B cell (primary cell): Measurements from ENCODE around the gene PRR7. TPM values are rescaled to one million over a fixed set of nuclear protein-coding genes. Genes with fewer than 3 reads are reported as not detected.

Experiments used
- ATAC-seq: fragments of 200-7000 bp; cut with Tn5 transposase; one replicate; pipeline ENCODE4 v1.10.0; 2021; ENCODE audit warnings: low read depth, mild to moderate bottlenecking, moderate number of reproducible peaks, moderate library complexity
- CTCF ChIA-PET: fragments of 350-600 bp; sonication (Branson Sonifier 250); formaldehyde crosslinking; loops from one replicate; lab custom pipeline; 2021; ENCODE audit warnings: antibody characterized with exemption, inconsistent platforms; lab: Charles Lee
- POLR2A ChIA-PET: fragments of 350-600 bp; sonication (Branson Sonifier 250); formaldehyde crosslinking; loops from one replicate; lab custom pipeline; 2021; ENCODE audit warnings: antibody characterized with exemption; lab: Charles Lee
- DNase-seq: peaks from one replicate; pipeline ENCODE4 v3.0.0; 2013
- H2AFZ ChIP-seq: 2 replicates; pipeline ENCODE4 v1.6.1; 2012; ENCODE audit warnings: mild to moderate bottlenecking, low read depth, low read length; ENCODE audit not compliant: insufficient read depth, poor library complexity, severe bottlenecking
- H3K27ac ChIP-seq, 2 donors: 1 replicate in 1 of 2; 2 replicates in 1 of 2; pipeline ENCODE4 v1.5.1; 2012 to 2013; ENCODE audit warnings: low read length in 2 of 2, mild to moderate bottlenecking in 2 of 2, moderate library complexity in 1 of 2
- H3K27me3 ChIP-seq, 4 experiments: fragments of 200-600 bp in 1 of 4; sonication (generic) in 1 of 4; replicated peaks in 1 of 4; 1 replicate in 2 of 4; 2 replicates in 2 of 4; pipeline versions ENCODE4 v1.6.1 to v1.7.0; 2013 to 2016; ENCODE audit warnings: low read length in 3 of 4, mild to moderate bottlenecking in 2 of 4, mixed read lengths in 1 of 4, moderate library complexity in 1 of 4; ENCODE audit not compliant: insufficient read depth in 4 of 4, control insufficient read depth in 3 of 4; ENCODE audit errors: control extremely low read depth in 1 of 4
- H3K36me3 ChIP-seq, 2 experiments: replicated peaks in 1 of 2; 1 replicate in 1 of 2; 2 replicates in 1 of 2; pipeline versions ENCODE4 v1.6.1 to v1.7.1; 2013; ENCODE audit warnings: low read length in 1 of 2; ENCODE audit not compliant: insufficient read depth in 2 of 2, control insufficient read depth in 1 of 2; ENCODE audit errors: control extremely low read depth in 1 of 2, extremely low read depth in 1 of 2
- H3K4me1 ChIP-seq, 2 donors: fragments of 200-600 bp in 1 of 2; sonication (generic) in 1 of 2; 1 replicate in 1 of 2; 2 replicates in 1 of 2; pipeline versions ENCODE4 v1.5.1 to v1.6.1; 2013 to 2017; ENCODE audit warnings: low read length in 2 of 2; ENCODE audit not compliant: control insufficient read depth in 2 of 2, insufficient read depth in 2 of 2
- H3K4me2 ChIP-seq: replicated peaks from 2 replicates; pipeline ENCODE3; 2012; ENCODE audit warnings: mild to moderate bottlenecking, low read depth, low read length; ENCODE audit not compliant: poor library complexity, severe bottlenecking
- H3K4me3 ChIP-seq, 5 experiments: fragments of 200-600 bp in 1 of 5; sonication (generic) in 1 of 5; 1 replicate in 3 of 5; 2 replicates in 2 of 5; pipeline versions ENCODE4 v1.5.1 to v1.7.0; 2011 to 2016; ENCODE audit warnings: low read length in 4 of 5, mild to moderate bottlenecking in 4 of 5, low read depth in 2 of 5, control low read depth in 1 of 5, moderate library complexity in 1 of 5; ENCODE audit not compliant: insufficient read depth in 1 of 5; ENCODE audit errors: control extremely low read depth in 1 of 5, extremely low read depth in 1 of 5
- H3K79me2 ChIP-seq: fragments of 200-600 bp; sonication (generic); one replicate; pipeline ENCODE4 v1.6.0; 2016; ENCODE audit warnings: low read length; ENCODE audit not compliant: control insufficient read depth, insufficient read depth
- H3K9ac ChIP-seq: fragments of 200-600 bp; sonication (generic); 2 replicates; pipeline ENCODE4 v1.6.1; 2017; ENCODE audit warnings: mild to moderate bottlenecking, low read length, moderate library complexity
- H3K9me3 ChIP-seq, 3 donors: one replicate each; pipeline versions ENCODE4 v1.6.1 to v1.7.1; 2013; ENCODE audit warnings: low read length in 2 of 3; ENCODE audit not compliant: control insufficient read depth in 2 of 3, insufficient read depth in 1 of 3; ENCODE audit errors: control extremely low read depth in 1 of 3
- H4K20me1 ChIP-seq: 2 replicates; pipeline ENCODE4 v1.6.0; 2012; ENCODE audit warnings: mild to moderate bottlenecking, low read length; ENCODE audit not compliant: insufficient read depth, control insufficient read depth, poor library complexity, severe bottlenecking
- H3K27ac Mint-ChIP-seq: one replicate; pipeline ENCODE4 v1.8.0; 2021; ENCODE audit warnings: mixed read lengths
- H3K27me3 Mint-ChIP-seq: one replicate; pipeline ENCODE4 v1.8.0; 2021; ENCODE audit warnings: mixed read lengths
- H3K4me1 Mint-ChIP-seq: one replicate; pipeline ENCODE4 v1.8.0; 2021; ENCODE audit warnings: mixed read lengths
- H3K4me3 Mint-ChIP-seq: one replicate; pipeline ENCODE4 v1.8.0; 2021; ENCODE audit warnings: mixed read lengths
- H3K9me3 Mint-ChIP-seq: one replicate; pipeline ENCODE4 v1.8.0; 2022; ENCODE audit warnings: mixed read lengths; ENCODE audit not compliant: insufficient read depth
- EZH2 ChIP-seq: IDR thresholded peaks from 2 replicates; pipeline ENCODE4 v1.6.1; 2012; ENCODE audit warnings: borderline replicate concordance, low read depth, mild to moderate bottlenecking, moderate library complexity, low read length; ENCODE audit not compliant: insufficient read depth, poor library complexity, severe bottlenecking
- WGBS: methylation state at CpG from one replicate; pipeline ENCODE4 v1.1.5; 2013; ENCODE audit warnings: missing lambda C conversion rate; ENCODE audit not compliant: insufficient coverage; 5-methylcytosine and 5-hydroxymethylcytosine counted together
- intact Hi-C: fragments of 100-400 bp; cut with micrococcal nuclease; formaldehyde crosslinking; loops from one replicate; pipeline ENCODE4 v1.10.0; 2022
- polyA plus RNA-seq: library from polyadenylated mRNA; depleted of rRNA; stranded (reverse); fragments of >200 nt; gene quantifications from 2 replicates; pipeline ENCODE4 v1.2.3, GENCODE V29; 2012
- total RNA-seq, 2 donors: library from RNA; stranded (reverse); fragments of 120-200 nt in 1 of 2; gene quantifications; 1 replicate in 1 of 2; 2 replicates in 1 of 2; pipeline versions ENCODE4 v1.2.3 to v1.2.4, GENCODE V29; 2013 to 2022
- TF ChIP-seq, protein P1 (sequence below): fragments of 200-600 bp; IDR thresholded peaks from one replicate; pipeline ENCODE4 v1.8.0; 2022; ENCODE audit warnings: antibody characterized with exemption, mild to moderate bottlenecking

PRR7 gene
- total and polyA plus RNA-seq, 2 donors (not counting 1 experiment from before 2014, with no cell fraction given): 4.8 to 84.4 TPM

DNA sequence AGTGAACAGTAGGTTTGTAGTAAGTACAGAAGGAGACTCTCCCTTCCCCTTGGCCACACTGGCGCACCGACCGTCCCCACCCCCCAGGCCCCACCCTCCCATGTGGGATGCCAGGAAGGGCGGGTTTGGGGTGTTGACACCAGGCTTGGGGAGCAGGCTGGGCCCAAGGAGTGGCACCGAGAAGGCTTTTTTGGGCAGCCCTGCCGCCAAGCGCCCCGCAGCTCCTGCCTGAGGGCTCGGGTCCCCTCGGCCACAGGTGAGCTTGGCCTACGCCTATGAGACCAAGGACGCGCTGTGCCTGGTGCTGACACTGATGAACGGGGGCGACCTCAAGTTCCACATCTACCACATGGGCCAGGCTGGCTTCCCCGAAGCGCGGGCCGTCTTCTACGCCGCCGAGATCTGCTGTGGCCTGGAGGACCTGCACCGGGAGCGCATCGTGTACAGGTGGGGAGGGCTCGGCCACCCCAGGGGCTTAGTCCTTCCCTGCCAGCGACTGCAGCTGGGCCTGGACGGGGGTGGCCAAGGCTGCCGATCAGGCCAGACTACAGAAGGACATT lies 12.9 kb upstream of the PRR7 start:
- CTCF ChIA-PET: interaction anchor here (2.6 to 12.4 kb wide), 4 partner anchors 10 to 29 kb away, joined by 15 to 152 read pairs (median 112); partner anchors contain the start of gene PRR7
- Histone ChIP-seq H3K4me3 (no peak overlapping the region), H3K9me3 (no peaks in the 10 kb centered on the region), H3K9ac (no peak overlapping the region), H3K27ac (peak overlapping the region in 1 of 2 donors; percentile 96), H2AFZ (no peak overlapping the region), H3K36me3 (peaks cover 4 to 91% of the 10 kb centered on the region in 2 experiments), H3K79me2 (peaks cover 70% of the 10 kb centered on the region), H3K27me3 (no peaks in the 10 kb centered on the region), H3K4me1 (peaks cover 47 to 66% of the 10 kb centered on the region in 2 donors), H4K20me1 (peaks cover 92% of the 10 kb centered on the region), H3K4me2 (peak overlapping the region; percentile 90)
- no peak for ATAC-seq
- no peaks in the 10 kb centered on the region for H3K9me3 Mint-ChIP-seq
- TF ChIP-seq, protein P1, sequence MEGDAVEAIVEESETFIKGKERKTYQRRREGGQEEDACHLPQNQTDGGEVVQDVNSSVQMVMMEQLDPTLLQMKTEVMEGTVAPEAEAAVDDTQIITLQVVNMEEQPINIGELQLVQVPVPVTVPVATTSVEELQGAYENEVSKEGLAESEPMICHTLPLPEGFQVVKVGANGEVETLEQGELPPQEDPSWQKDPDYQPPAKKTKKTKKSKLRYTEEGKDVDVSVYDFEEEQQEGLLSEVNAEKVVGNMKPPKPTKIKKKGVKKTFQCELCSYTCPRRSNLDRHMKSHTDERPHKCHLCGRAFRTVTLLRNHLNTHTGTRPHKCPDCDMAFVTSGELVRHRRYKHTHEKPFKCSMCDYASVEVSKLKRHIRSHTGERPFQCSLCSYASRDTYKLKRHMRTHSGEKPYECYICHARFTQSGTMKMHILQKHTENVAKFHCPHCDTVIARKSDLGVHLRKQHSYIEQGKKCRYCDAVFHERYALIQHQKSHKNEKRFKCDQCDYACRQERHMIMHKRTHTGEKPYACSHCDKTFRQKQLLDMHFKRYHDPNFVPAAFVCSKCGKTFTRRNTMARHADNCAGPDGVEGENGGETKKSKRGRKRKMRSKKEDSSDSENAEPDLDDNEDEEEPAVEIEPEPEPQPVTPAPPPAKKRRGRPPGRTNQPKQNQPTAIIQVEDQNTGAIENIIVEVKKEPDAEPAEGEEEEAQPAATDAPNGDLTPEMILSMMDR: no peak
- no peak for TF ChIP-seq EZH2
- POLR2A ChIA-PET: interaction anchor here (1.3 to 6.8 kb wide), 2 partner anchors 11 to 31 kb away, joined by 3 to 103 read pairs; partner anchors contain the start of gene PRR7
- WGBS: 98% methylated on average over 25 of the region's 29 CpGs
- no peaks in the 10 kb centered on the region for H3K27me3 Mint-ChIP-seq
- H3K27ac Mint-ChIP-seq: peak overlapping the region; percentile 61
- H3K4me1 Mint-ChIP-seq: peaks cover 50% of the 10 kb centered on the region
- DNase-seq: no peak
- intact Hi-C loops: no loop called here
- no peak overlapping the region for H3K4me3 Mint-ChIP-seq

DNA sequence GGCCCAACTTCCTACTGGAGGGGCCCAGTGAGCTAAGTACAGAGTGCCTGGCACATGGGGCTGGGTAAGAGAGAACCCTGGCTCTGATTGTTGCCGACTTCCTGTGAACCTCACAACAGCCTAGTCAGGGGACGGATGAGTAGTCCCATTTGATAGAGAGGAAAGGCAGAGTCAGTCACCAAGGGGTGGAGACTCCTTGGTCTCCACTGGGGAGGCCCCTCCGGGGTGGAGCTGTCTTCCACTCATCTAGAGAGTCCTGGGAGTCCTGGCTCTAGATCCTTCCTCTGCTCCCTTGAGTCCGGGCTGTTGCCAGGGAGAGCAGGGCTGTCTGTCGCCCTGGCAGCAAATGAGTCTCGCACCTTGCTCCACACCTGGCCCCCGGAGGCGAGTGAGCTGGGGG lies 12.2 kb upstream of the PRR7 start:
- WGBS: over 99% methylated on average over 8 of the region's 8 CpGs
- TF ChIP-seq EZH2: no peak
- TF ChIP-seq, protein P1: no peak
- Histone ChIP-seq H2AFZ (no peak overlapping the region), H3K36me3 (peaks cover 4 to 94% of the 10 kb centered on the region in 2 experiments), H3K27ac (peak overlapping the region in 1 of 2 donors; percentile 96), H3K9ac (no peak overlapping the region), H3K79me2 (peaks cover 63% of the 10 kb centered on the region), H3K9me3 (no peaks in the 10 kb centered on the region), H3K4me3 (no peak overlapping the region), H3K4me1 (peaks cover 40 to 59% of the 10 kb centered on the region in 2 donors), H4K20me1 (peaks cover 91% of the 10 kb centered on the region), H3K27me3 (no peaks in the 10 kb centered on the region), H3K4me2 (no peak overlapping the region)
- Mint-ChIP-seq H3K4me1 (peaks cover 46% of the 10 kb centered on the region), H3K9me3 (no peaks in the 10 kb centered on the region), H3K4me3 (no peak overlapping the region), H3K27me3 (no peaks in the 10 kb centered on the region), H3K27ac (peak overlapping the region; percentile 15)
- intact Hi-C loops: no loop called here
- peak; percentile 10 for DNase-seq
- CTCF ChIA-PET: interaction anchor here (0.5 to 12.3 kb wide), 3 partner anchors 9 to 420 kb away, joined by 3 to 143 read pairs (median 82); partner anchors contain the start of gene PRR7
- no peak for ATAC-seq
- POLR2A ChIA-PET: interaction anchor here (6.8 kb wide), 1 partner anchor 11 kb away, joined by 103 read pairs; the partner anchor contains the start of gene PRR7
